HCT116 (cell line): ENCODE measurements around the gene TMEM235. TPM values are rescaled to one million over a fixed set of nuclear protein-coding genes. Genes with fewer than 3 reads are reported as not detected.

Experiments used
- ATAC-seq: fragments of 200-7000 bp; cut with Tn5 transposase; 2 replicates; pipeline ENCODE4 v1.9.1; 2020; ENCODE audit warnings: mild to moderate bottlenecking, moderate library complexity
- BruUV-seq: library from RNA; stranded (reverse); fragments of 400-500 nt; replicated peaks from 2 replicates; lab custom pipeline; 2021; lab: Mats Ljungman, UMichigan
- CTCF ChIA-PET: fragments of 300-600 bp; sonication (Branson Sonifier 250); formaldehyde crosslinking; loops from one replicate; lab custom pipeline; 2021; ENCODE audit warnings: antibody characterized with exemption; lab: Charles Lee
- POLR2A ChIA-PET: fragments of 300-600, 350-600 bp; sonication (Branson Sonifier 250); formaldehyde crosslinking; loops from one replicate; lab custom pipeline; 2021; ENCODE audit warnings: antibody characterized with exemption; lab: Charles Lee
- RAD21 ChIA-PET, 2 experiments: fragments of 300-600 bp; sonication (Branson Sonifier 250); formaldehyde crosslinking; loops; one replicate each; lab custom pipeline; 2023; ENCODE audit warnings: low total read pairs in 2 of 2; ENCODE audit not compliant: uncharacterized antibody in 2 of 2, unreplicated experiment in 2 of 2, low non-redundant PET in 1 of 2; lab: Charles Lee
- DNase-seq: peaks from one replicate; pipeline ENCODE4 v3.0.0-alpha.2; 2010; ENCODE audit warnings: low read depth, low spot score
- H2AFZ ChIP-seq: fragments of 200-600 bp; shearing (Covaris generic), sonication (generic); 2 replicates; pipeline ENCODE4 v1.6.1; 2017; ENCODE audit warnings: low read depth, mixed run types, mixed read lengths, antibody characterized with exemption, low read length; ENCODE audit not compliant: poor library complexity, severe bottlenecking
- H3K27ac ChIP-seq: 2 replicates; pipeline ENCODE4 v1.5.1; 2012; ENCODE audit warnings: low read depth, low read length
- H3K27me3 ChIP-seq: fragments of 200-600 bp; sonication (generic); 2 replicates; pipeline ENCODE4 v1.6.1; 2016; ENCODE audit warnings: mixed run types, low read length, mixed read lengths; ENCODE audit not compliant: insufficient read depth
- H3K36me3 ChIP-seq, 2 experiments: fragments of 200-500 bp in 1 of 2; fragments of 200-600 bp in 1 of 2; sonication (Bioruptor generic) in 1 of 2; sonication (generic) in 1 of 2; 2 replicates each; pipeline versions ENCODE4 v1.5.1 to v1.6.1; 2014 to 2016; ENCODE audit warnings: low read length in 2 of 2, inconsistent platforms in 1 of 2, mixed read lengths in 1 of 2, mixed run types in 1 of 2; ENCODE audit not compliant: insufficient read depth in 2 of 2, control insufficient read depth in 1 of 2
- H3K4me1 ChIP-seq, 2 experiments: fragments of 200-600 bp in 1 of 2; sonication (generic) in 1 of 2; 2 replicates each; pipeline versions ENCODE4 v1.5.1 to v1.6.1; 2012 to 2017; ENCODE audit warnings: low read length in 2 of 2, inconsistent platforms in 1 of 2, mild to moderate bottlenecking in 1 of 2, mixed read lengths in 1 of 2, mixed run types in 1 of 2, moderate library complexity in 1 of 2; ENCODE audit not compliant: insufficient read depth in 2 of 2, control insufficient read depth in 1 of 2
- H3K4me2 ChIP-seq: fragments of 200-600 bp; sonication (generic); 2 replicates; pipeline ENCODE4 v1.6.1; 2017; ENCODE audit warnings: mixed run types, low read length, mixed read lengths
- H3K4me3 ChIP-seq, 2 experiments: fragments of 200-600 bp in 1 of 2; sonication (generic) in 1 of 2; replicated peaks in 1 of 2; 2 replicates each; pipeline ENCODE4 v1.5.1; 2011 to 2016; ENCODE audit warnings: low read length in 2 of 2, control low read depth in 1 of 2, low read depth in 1 of 2, mild to moderate bottlenecking in 1 of 2, mixed read lengths in 1 of 2, mixed run types in 1 of 2
- H3K79me2 ChIP-seq: fragments of 200-600 bp; sonication (generic); 2 replicates; pipeline ENCODE4 v1.6.1; 2017; ENCODE audit warnings: mild to moderate bottlenecking, mixed run types, low read length, moderate library complexity, mixed read lengths; ENCODE audit not compliant: insufficient read depth
- H3K9ac ChIP-seq: fragments of 200-600 bp; sonication (generic); 2 replicates; pipeline ENCODE4 v1.6.1; 2016; ENCODE audit warnings: low read length, mixed read lengths
- H3K9me2 ChIP-seq: fragments of 200-600 bp; sonication (generic), shearing (Covaris generic); 2 replicates; pipeline ENCODE4 v1.6.1; 2017; ENCODE audit warnings: mixed run types, mild to moderate bottlenecking, moderate library complexity; ENCODE audit not compliant: insufficient read depth
- H3K9me3 ChIP-seq, 2 experiments: fragments of 200-500 bp in 1 of 2; fragments of 200-600 bp in 1 of 2; sonication (Bioruptor generic) in 1 of 2; sonication (generic) in 1 of 2; 2 replicates each; pipeline ENCODE4 v1.6.1; 2014 to 2017; ENCODE audit warnings: low read length in 2 of 2, mixed read lengths in 2 of 2, inconsistent platforms in 1 of 2, low read depth in 1 of 2, mild to moderate bottlenecking in 1 of 2, mixed run types in 1 of 2, moderate library complexity in 1 of 2; ENCODE audit not compliant: control insufficient read depth in 1 of 2, insufficient read depth in 1 of 2
- H4K20me1 ChIP-seq: fragments of 200-600 bp; sonication (generic), shearing (Covaris generic); 2 replicates; pipeline ENCODE4 v1.6.1; 2017; ENCODE audit warnings: mixed run types, mild to moderate bottlenecking, moderate library complexity; ENCODE audit not compliant: insufficient read depth
- CBX3 ChIP-seq: IDR thresholded peaks from 2 replicates; pipeline ENCODE4 v1.6.1; 2012; ENCODE audit warnings: low read depth
- CEBPB ChIP-seq: IDR thresholded peaks from 2 replicates; pipeline ENCODE4 v1.6.1; 2012; ENCODE audit warnings: low read depth
- CTCF ChIP-seq, 3 experiments: fragments of 200-600 bp in 1 of 3; sonication (generic) in 1 of 3; IDR thresholded peaks in 2 of 3; conservative IDR thresholded peaks in 1 of 3; 2 replicates each; pipeline ENCODE4 v1.5.1; 2012 to 2017; ENCODE audit warnings: low read depth in 2 of 3, low read length in 2 of 3, antibody characterized with exemption in 1 of 3, borderline replicate concordance in 1 of 3, control low read depth in 1 of 3, mild to moderate bottlenecking in 1 of 3, mixed read lengths in 1 of 3, mixed run types in 1 of 3, moderate library complexity in 1 of 3; ENCODE audit not compliant: insufficient read depth in 1 of 3
- ELF1 ChIP-seq: IDR thresholded peaks from 2 replicates; pipeline ENCODE4 v1.6.1; 2012; ENCODE audit warnings: low read depth, borderline replicate concordance
- EZH2 ChIP-seq: fragments of 200-600 bp; sonication (generic); IDR thresholded peaks from 2 replicates; pipeline ENCODE4 v1.6.1; 2017; ENCODE audit warnings: antibody characterized with exemption, mixed run types
- FOSL1 ChIP-seq: IDR thresholded peaks from 2 replicates; pipeline ENCODE4 v1.6.1; 2012; ENCODE audit warnings: low read depth
- JUND ChIP-seq: IDR thresholded peaks from 2 replicates; pipeline ENCODE4 v1.6.1; 2012
- MAX ChIP-seq: IDR thresholded peaks from 2 replicates; pipeline ENCODE4 v1.6.1; 2012
- RAD21 ChIP-seq: IDR thresholded peaks from 2 replicates; pipeline ENCODE4 v1.6.1; 2012; ENCODE audit warnings: low read depth, mild to moderate bottlenecking
- REST ChIP-seq: IDR thresholded peaks from 2 replicates; pipeline ENCODE4 v1.6.1; 2012; ENCODE audit warnings: low read depth
- SP1 ChIP-seq: IDR thresholded peaks from 2 replicates; pipeline ENCODE4 v1.6.1; 2012; ENCODE audit warnings: low read depth
- ZFX ChIP-seq: fragments of 450-650 bp; IDR thresholded peaks from 2 replicates; pipeline ENCODE4 v1.6.1; 2017
- ZNF274 ChIP-seq: fragments of 200-500 bp; sonication (Bioruptor generic); IDR thresholded peaks from 2 replicates; pipeline ENCODE4 v1.6.1; 2014; ENCODE audit warnings: mild to moderate bottlenecking, low read depth, low read length, inconsistent platforms
- intact Hi-C: fragments of 100-400 bp; cut with micrococcal nuclease; formaldehyde crosslinking; loops from 2 replicates; pipeline ENCODE4 v1.10.0; 2022
- total RNA-seq: library from RNA; stranded (reverse); gene quantifications from one replicate; pipeline ENCODE4 v1.2.1, GENCODE V29; 2021; ENCODE audit not compliant: unreplicated experiment
- TF ChIP-seq, protein P1 (sequence below): IDR thresholded peaks from 2 replicates; pipeline ENCODE4 v1.6.1; 2011; ENCODE audit warnings: mild to moderate bottlenecking, low read length, moderate library complexity; ENCODE audit not compliant: insufficient replicate concordance; ENCODE audit errors: extremely low read depth

The TMEM235 gene
- total RNA-seq, 1 experiment from 2014 or later: not detected

GRCh38 chr17:78206298-78206697 is 25.1 kb upstream of the TMEM235 start:
- Histone ChIP-seq H3K9me3 (no peaks in the 10 kb centered on the region), H3K27ac (no peak overlapping the region), H3K9me2 (no peaks in the 10 kb centered on the region), H3K4me2 (no peak overlapping the region), H3K27me3 (no peaks in the 10 kb centered on the region), H2AFZ (no peak overlapping the region), H3K9ac (no peak overlapping the region), H3K79me2 (no peaks in the 10 kb centered on the region), H3K36me3 (peaks cover 9 to 16% of the 10 kb centered on the region in 2 experiments; a peak in 3 of 4 replicates), H3K4me3 (no peak overlapping the region), H3K4me1 (no peaks in the 10 kb centered on the region), H4K20me1 (no peaks in the 10 kb centered on the region)
- intact Hi-C loops: no loop called here
- ChIA-PET RAD21 (interaction anchor here in 1 of 2 experiments (1.1 kb wide), 1 partner anchor 20 kb away, joined by 7 read pairs; the partner anchor contains the start of genes AFMID and TK1), CTCF (interaction anchor here (0.7 to 1.6 kb wide), 3 partner anchors 19 to 123 kb away, joined by 3 to 4 read pairs (median 3); partner anchors contain the start of genes AFMID and TK1), POLR2A (interaction anchor here (0.7 to 1.5 kb wide), 2 partner anchors 20 to 66 kb away, joined by 3 to 6 read pairs; partner anchors contain the start of genes AFMID and TK1)
- TF ChIP-seq RAD21 (peak; percentile 43; the same call in 1 of the 2 replicates), EZH2 (no peak), SP1 (no peak), REST (no peak), ELF1 (no peak), ZNF274 (no peak), CEBPB (no peak), CTCF (IDR thresholded peaks at IDR 0.05 in 2 of 3, conservative IDR thresholded peaks at IDR 0.05 in 1 of 3; ENCODE audit: borderline replicate concordance in 1 of 3, insufficient read depth in 1 of 3, low read depth in 2 of 3, low read length in 2 of 3) (peak in 1 of 3 experiments; percentile 33; a peak in 2 of 6 replicates), CBX3 (no peak), ZFX (no peak), FOSL1 (no peak), MAX (no peak), JUND (no peak)
- TF ChIP-seq, protein P1, sequence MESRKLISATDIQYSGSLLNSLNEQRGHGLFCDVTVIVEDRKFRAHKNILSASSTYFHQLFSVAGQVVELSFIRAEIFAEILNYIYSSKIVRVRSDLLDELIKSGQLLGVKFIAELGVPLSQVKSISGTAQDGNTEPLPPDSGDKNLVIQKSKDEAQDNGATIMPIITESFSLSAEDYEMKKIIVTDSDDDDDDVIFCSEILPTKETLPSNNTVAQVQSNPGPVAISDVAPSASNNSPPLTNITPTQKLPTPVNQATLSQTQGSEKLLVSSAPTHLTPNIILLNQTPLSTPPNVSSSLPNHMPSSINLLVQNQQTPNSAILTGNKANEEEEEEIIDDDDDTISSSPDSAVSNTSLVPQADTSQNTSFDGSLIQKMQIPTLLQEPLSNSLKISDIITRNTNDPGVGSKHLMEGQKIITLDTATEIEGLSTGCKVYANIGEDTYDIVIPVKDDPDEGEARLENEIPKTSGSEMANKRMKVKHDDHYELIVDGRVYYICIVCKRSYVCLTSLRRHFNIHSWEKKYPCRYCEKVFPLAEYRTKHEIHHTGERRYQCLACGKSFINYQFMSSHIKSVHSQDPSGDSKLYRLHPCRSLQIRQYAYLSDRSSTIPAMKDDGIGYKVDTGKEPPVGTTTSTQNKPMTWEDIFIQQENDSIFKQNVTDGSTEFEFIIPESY: no peak
- no TSS peak for BruUV-seq
- DNase-seq (no peak), ATAC-seq (peak; percentile 56; the same call in 1 of the 2 replicates)
